ENCODE data around the gene M6PR.

- TF ChIP-seq CTCF (IDR thresholded peaks at IDR 0.05) = no peak
- no peak for TF ChIP-seq ZFX (IDR thresholded peaks at IDR 0.05; ENCODE audit: borderline replicate concordance)
Observed at GRCh38 chr12:8914716-8915526, 34.5 kb downstream of the M6PR start.

Measured in 22Rv1 (cell line).